Activated T-helper 1 cell treated with anti-CD3 and anti-CD28 coated beads, Interleukin-12 subunit alpha, Interleukin-12 subunit beta, Interleukin-2, Interleukin-4 antibody, amounts not matched to agents 30 ng/mL and 10 ng/mL and 1 ng/mL, durations not matched to agents 14 hours and 24 hours and 36 hours (primary cell): Measurements from ENCODE around the gene TMEM167A. TPM values are rescaled to one million over a fixed set of nuclear protein-coding genes. Genes with fewer than 3 reads are reported as not detected.
"Not testable (repeated sequence)": the region's sequence is repeated elsewhere in the genome, so short reads cannot be mapped to it uniquely, and the experiment has no call there.

Source experiments
- DNase-seq: peaks from one replicate; pipeline ENCODE4 v3.0.0; 2021; ENCODE audit warnings: low spot score
- H3K27ac Mint-ChIP-seq: one replicate; pipeline ENCODE4 v1.8.0; 2021; ENCODE audit warnings: mild to moderate bottlenecking, mixed read lengths
- H3K27me3 Mint-ChIP-seq: one replicate; pipeline ENCODE4 v1.8.0; 2022; ENCODE audit warnings: mild to moderate bottlenecking, moderate library complexity, mixed read lengths; ENCODE audit not compliant: insufficient read depth
- H3K36me3 Mint-ChIP-seq: one replicate; pipeline ENCODE4 v1.8.0; 2021; ENCODE audit warnings: low read depth, mixed read lengths
- H3K4me1 Mint-ChIP-seq: one replicate; pipeline ENCODE4 v1.8.0; 2021; ENCODE audit warnings: low read depth, mixed read lengths
- H3K4me3 Mint-ChIP-seq: one replicate; pipeline ENCODE4 v1.8.0; 2021; ENCODE audit warnings: mild to moderate bottlenecking, moderate library complexity, mixed read lengths
- H3K9me3 Mint-ChIP-seq: one replicate; pipeline ENCODE4 v1.8.0; 2021; ENCODE audit warnings: mixed read lengths
- intact Hi-C: fragments of 100-400 bp; cut with micrococcal nuclease; formaldehyde crosslinking; loops from one replicate; pipeline ENCODE4 v1.15.1; 2024
- total RNA-seq: library from RNA; stranded (reverse); gene quantifications from 2 replicates; pipeline ENCODE4 v1.2.3, GENCODE V29; 2022

TMEM167A gene
- total RNA-seq, 1 donor from 2014 or later: 84.6 TPM

- Mint-ChIP-seq H3K27me3 (no peaks in the 10 kb centered on the region), H3K36me3 (peaks cover 35% of the 10 kb centered on the region), H3K9me3 (peaks cover 2% of the 10 kb centered on the region), H3K4me3 (no peak overlapping the region), H3K4me1 (peaks cover 50% of the 10 kb centered on the region), H3K27ac (no peak overlapping the region)
- DNase-seq: no peak
- intact Hi-C loops: loop anchor here (10.0 kb wide), 1 partner anchor 1648 kb away; no protein-coding TSS in a partner anchor
Measured at GRCh38 chr5:83072966-83073365, 4.2 kb downstream of the TMEM167A start.

GRCh38 chr5:83071286-83072051 is 5.7 kb downstream of the TMEM167A start:
- H3K9me3 Mint-ChIP-seq: no peaks in the 10 kb centered on the region
- no peak overlapping the region for H3K27ac Mint-ChIP-seq
- DNase-seq: no peak
- H3K4me3 Mint-ChIP-seq: no peak overlapping the region
- peaks cover 31% of the 10 kb centered on the region for H3K36me3 Mint-ChIP-seq
- H3K27me3 Mint-ChIP-seq: no peaks in the 10 kb centered on the region
- intact Hi-C loops: loop anchor here (10.0 kb wide), 1 partner anchor 1647 kb away; no protein-coding TSS in a partner anchor
- H3K4me1 Mint-ChIP-seq: peaks cover 42% of the 10 kb centered on the region

GRCh38 chr5:83069096-83069799 is 7.9 kb downstream of the TMEM167A start:
- Mint-ChIP-seq H3K27ac (no peak overlapping the region), H3K9me3 (no peaks in the 10 kb centered on the region), H3K4me1 (peaks cover 43% of the 10 kb centered on the region), H3K36me3 (peaks cover 34% of the 10 kb centered on the region), H3K4me3 (no peak overlapping the region), H3K27me3 (no peaks in the 10 kb centered on the region)
- DNase-seq: no peak
- intact Hi-C loops: no loop called here

GRCh38 chr5:83067377-83067776 is 9.8 kb downstream of the TMEM167A start:
- Mint-ChIP-seq H3K36me3 (peaks cover 26% of the 10 kb centered on the region), H3K4me1 (peaks cover 28% of the 10 kb centered on the region)
- H3K4me3 Mint-ChIP-seq, intact Hi-C loops, H3K27ac Mint-ChIP-seq, DNase-seq, H3K27me3 Mint-ChIP-seq, H3K9me3 Mint-ChIP-seq: not testable (repeated sequence)

GRCh38 chr5:83066548-83067110 is 10.6 kb downstream of the TMEM167A start:
- no peaks in the 10 kb centered on the region for H3K9me3 Mint-ChIP-seq
- no peak overlapping the region for H3K27ac Mint-ChIP-seq
- H3K27me3 Mint-ChIP-seq: no peaks in the 10 kb centered on the region
- H3K4me3 Mint-ChIP-seq: no peak overlapping the region
- intact Hi-C loops: no loop called here
- peaks cover 22% of the 10 kb centered on the region for H3K4me1 Mint-ChIP-seq
- H3K36me3 Mint-ChIP-seq: peaks cover 25% of the 10 kb centered on the region
- no peak for DNase-seq

GRCh38 chr5:83059341-83059740 is 17.9 kb downstream of the TMEM167A start:
- intact Hi-C loops: no loop called here
- H3K27ac Mint-ChIP-seq: no peak overlapping the region
- peaks cover 45% of the 10 kb centered on the region for H3K36me3 Mint-ChIP-seq
- no peaks in the 10 kb centered on the region for H3K27me3 Mint-ChIP-seq
- no peak for DNase-seq
- H3K9me3 Mint-ChIP-seq: no peaks in the 10 kb centered on the region
- peaks cover 31% of the 10 kb centered on the region for H3K4me1 Mint-ChIP-seq
- H3K4me3 Mint-ChIP-seq: no peak overlapping the region

- Mint-ChIP-seq H3K27me3 (no peaks in the 10 kb centered on the region), H3K4me1 (peaks cover 37% of the 10 kb centered on the region), H3K4me3 (no peak overlapping the region), H3K36me3 (peaks cover 50% of the 10 kb centered on the region), H3K9me3 (no peaks in the 10 kb centered on the region), H3K27ac (no peak overlapping the region)
- intact Hi-C loops: no loop called here
- no peak for DNase-seq
Measured at GRCh38 chr5:83058726-83059125, 18.5 kb downstream of the TMEM167A start.

- Mint-ChIP-seq H3K27me3 (no peaks in the 10 kb centered on the region), H3K4me1 (peaks cover 44% of the 10 kb centered on the region), H3K4me3 (no peak overlapping the region), H3K27ac (peak overlapping the region; percentile 23), H3K36me3 (peaks cover 45% of the 10 kb centered on the region), H3K9me3 (no peaks in the 10 kb centered on the region)
- intact Hi-C loops: no loop called here
- no peak for DNase-seq
Measured at GRCh38 chr5:83055166-83055565, 22.0 kb downstream of the TMEM167A start.

- peaks cover 34% of the 10 kb centered on the region for H3K36me3 Mint-ChIP-seq
- H3K27ac Mint-ChIP-seq: no peak overlapping the region
- H3K4me3 Mint-ChIP-seq: no peak overlapping the region
- H3K9me3 Mint-ChIP-seq: no peaks in the 10 kb centered on the region
- H3K27me3 Mint-ChIP-seq: no peaks in the 10 kb centered on the region
- no peak for DNase-seq
- peaks cover 28% of the 10 kb centered on the region for H3K4me1 Mint-ChIP-seq
- intact Hi-C loops: no loop called here
Measured at GRCh38 chr5:83050723-83051340, 26.4 kb downstream of the TMEM167A start.

- no peak overlapping the region for H3K4me3 Mint-ChIP-seq
- H3K27me3 Mint-ChIP-seq: no peaks in the 10 kb centered on the region
- no peak for DNase-seq
- H3K9me3 Mint-ChIP-seq: no peaks in the 10 kb centered on the region
- H3K27ac Mint-ChIP-seq: no peak overlapping the region
- H3K4me1 Mint-ChIP-seq: peaks cover 14% of the 10 kb centered on the region
- intact Hi-C loops: no loop called here
- peaks cover 25% of the 10 kb centered on the region for H3K36me3 Mint-ChIP-seq
Measured at GRCh38 chr5:83049370-83049885, 27.8 kb downstream of the TMEM167A start.

- peaks cover 19% of the 10 kb centered on the region for H3K36me3 Mint-ChIP-seq
- no peaks in the 10 kb centered on the region for H3K9me3 Mint-ChIP-seq
- no peak overlapping the region for H3K27ac Mint-ChIP-seq
- intact Hi-C loops: no loop called here
- no peak for DNase-seq
- no peak overlapping the region for H3K4me3 Mint-ChIP-seq
- H3K27me3 Mint-ChIP-seq: no peaks in the 10 kb centered on the region
- peaks cover 7% of the 10 kb centered on the region for H3K4me1 Mint-ChIP-seq
Measured at GRCh38 chr5:83048811-83049210, 28.4 kb downstream of the TMEM167A start.

GRCh38 chr5:83048277-83048676 is 28.9 kb downstream of the TMEM167A start:
- no peaks in the 10 kb centered on the region for H3K27me3 Mint-ChIP-seq
- no peaks in the 10 kb centered on the region for H3K9me3 Mint-ChIP-seq
- intact Hi-C loops: no loop called here
- no peak overlapping the region for H3K4me3 Mint-ChIP-seq
- H3K4me1 Mint-ChIP-seq: peaks cover 5% of the 10 kb centered on the region
- H3K36me3 Mint-ChIP-seq: peaks cover 16% of the 10 kb centered on the region
- no peak for DNase-seq
- H3K27ac Mint-ChIP-seq: no peak overlapping the region
